GM19452 (cell line): Measurements from ENCODE around the gene SINHCAF.

Experiments used
- ATAC-seq: cut with Tn5 transposase; IDR thresholded peaks from one replicate; pipeline ENCODE4 v1.9.1; 2021; ENCODE audit not compliant: unreplicated experiment

The SINHCAF gene

GRCh38 chr12:31339831-31340622, 14.1 kb upstream of the SINHCAF start:
- ATAC-seq, result no peak

GRCh38 chr12:31337952-31338351, 12.0 kb upstream of the SINHCAF start:
- ATAC-seq, result no peak

DNA sequence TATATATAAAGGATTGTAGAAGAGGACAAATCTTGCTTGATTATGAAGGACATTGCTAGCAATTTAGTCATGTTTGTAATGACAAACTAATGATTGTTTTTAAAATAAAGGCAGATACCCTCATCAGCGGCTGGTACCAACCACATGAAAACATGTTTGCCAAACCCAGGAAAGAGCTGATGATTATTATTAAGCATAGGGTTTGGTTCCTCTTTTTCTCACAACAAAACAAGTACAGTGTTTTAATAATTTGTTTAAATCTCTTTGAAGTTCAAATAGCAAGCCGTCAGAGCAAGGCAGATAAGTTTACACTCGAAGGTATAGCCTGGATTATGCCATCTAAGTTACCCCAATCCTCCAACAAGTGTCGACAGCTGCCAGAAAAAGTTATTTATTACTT, 5.3 kb upstream of the SINHCAF start:
- no peak for ATAC-seq

DNA sequence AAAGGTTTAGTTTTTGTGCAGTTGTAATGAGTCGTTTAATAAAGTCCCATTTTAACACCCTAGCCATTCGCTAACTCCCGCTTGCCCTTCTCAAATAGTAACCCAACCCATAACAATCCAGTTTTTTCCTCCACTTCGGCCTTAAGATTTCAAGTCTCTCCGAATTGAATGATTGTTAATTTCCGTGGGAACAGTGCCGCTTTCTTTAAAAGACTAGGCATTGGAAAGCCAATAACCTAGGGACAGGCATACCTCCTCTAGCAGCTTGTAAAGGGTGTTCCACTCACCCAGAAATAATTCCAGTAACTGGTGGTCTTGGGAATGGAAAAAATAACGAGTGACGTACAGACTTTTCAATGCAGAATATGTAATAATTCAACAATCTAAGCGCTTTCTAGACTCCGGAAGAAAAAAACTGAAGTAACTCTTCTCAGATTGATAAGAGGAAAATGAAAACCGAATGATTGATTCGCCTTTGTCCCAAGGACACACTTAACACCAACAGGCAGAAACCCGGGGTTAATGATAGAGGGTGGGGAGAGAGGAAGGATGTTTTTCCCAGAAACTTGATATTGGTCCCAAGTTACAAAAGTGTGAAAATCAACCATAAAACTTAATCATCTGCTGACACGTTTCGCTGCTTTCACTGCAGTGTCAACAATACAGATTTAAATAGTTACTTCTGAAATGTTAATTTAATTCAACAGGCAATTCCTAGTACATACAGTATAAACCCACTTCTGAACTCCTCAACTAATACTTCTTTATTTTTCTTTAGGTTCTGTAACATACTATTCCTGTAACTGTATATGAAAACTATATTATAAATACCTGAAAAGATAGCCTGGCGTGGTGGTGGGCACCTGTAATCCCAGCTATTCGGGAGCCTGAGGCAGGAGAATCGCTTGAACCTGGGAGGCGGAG, 1.0 kb upstream of the SINHCAF start:
- no peak for ATAC-seq

- no peak for ATAC-seq
Measured at GRCh38 chr12:31325524-31325875, 450 bp downstream of the SINHCAF start.

GRCh38 chr12:31324845-31325523, 966 bp downstream of the SINHCAF start:
- peak; percentile 8 for ATAC-seq

GRCh38 chr12:31324116-31324844, 1.7 kb downstream of the SINHCAF start:
- ATAC-seq, result peak; percentile 34

DNA sequence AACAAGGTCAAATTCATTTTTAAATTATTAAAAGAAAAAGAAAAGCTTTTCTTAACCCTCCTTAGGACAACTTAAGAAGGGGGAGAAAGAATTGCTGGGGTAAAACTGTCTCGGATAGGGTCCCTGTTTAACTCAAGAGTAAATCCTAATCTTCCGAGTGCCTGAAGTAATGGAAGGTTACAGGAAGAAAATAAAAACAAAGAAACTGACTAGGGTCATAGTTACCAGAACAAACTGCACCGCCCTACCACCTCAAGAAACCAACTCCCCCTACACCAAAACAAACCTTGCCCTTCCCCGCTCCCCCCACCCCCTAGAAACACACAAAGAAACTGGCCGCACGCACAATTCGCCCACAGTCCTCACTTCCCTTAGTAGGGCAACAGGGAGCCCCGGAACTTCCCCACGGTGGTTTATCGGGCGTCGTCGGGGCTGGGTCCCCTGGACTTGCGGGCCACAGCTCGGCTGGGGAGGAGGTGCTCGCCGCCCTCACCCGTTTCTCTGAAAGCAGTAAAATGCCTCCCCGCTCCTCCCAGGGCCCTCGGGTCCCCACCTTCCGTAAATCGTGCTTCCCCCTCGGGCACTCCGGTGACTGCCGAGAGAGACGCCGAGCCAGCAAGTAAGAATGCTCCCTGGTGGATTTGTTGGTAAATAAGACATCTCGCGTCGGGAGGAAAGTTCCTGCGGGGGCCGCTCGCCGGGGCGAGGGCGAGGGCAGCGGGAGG, 2.4 kb downstream of the SINHCAF start:
- peak; percentile 16 for ATAC-seq

DNA sequence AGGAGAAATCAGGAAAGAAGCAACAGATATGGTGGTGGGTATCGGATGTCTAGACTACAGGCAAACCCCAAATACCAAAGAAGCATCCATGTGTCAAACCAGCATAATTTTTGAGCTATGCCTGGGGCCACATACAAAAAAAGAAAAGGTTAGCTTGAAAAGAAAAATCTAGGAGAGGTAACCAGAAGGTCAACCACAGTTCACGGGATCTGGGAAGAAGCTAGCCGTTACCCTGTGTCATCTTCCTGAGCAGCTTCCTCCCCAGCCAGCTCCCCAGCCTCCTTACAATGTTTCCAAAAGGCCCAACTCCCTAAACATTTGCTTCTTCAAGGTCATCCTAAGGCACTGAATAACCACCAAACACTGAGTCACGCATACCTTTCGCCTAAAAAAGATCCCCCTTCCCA, 3.1 kb downstream of the SINHCAF start:
- ATAC-seq, result no peak

GRCh38 chr12:31321897-31322228, 4.1 kb downstream of the SINHCAF start:
- no peak for ATAC-seq

DNA sequence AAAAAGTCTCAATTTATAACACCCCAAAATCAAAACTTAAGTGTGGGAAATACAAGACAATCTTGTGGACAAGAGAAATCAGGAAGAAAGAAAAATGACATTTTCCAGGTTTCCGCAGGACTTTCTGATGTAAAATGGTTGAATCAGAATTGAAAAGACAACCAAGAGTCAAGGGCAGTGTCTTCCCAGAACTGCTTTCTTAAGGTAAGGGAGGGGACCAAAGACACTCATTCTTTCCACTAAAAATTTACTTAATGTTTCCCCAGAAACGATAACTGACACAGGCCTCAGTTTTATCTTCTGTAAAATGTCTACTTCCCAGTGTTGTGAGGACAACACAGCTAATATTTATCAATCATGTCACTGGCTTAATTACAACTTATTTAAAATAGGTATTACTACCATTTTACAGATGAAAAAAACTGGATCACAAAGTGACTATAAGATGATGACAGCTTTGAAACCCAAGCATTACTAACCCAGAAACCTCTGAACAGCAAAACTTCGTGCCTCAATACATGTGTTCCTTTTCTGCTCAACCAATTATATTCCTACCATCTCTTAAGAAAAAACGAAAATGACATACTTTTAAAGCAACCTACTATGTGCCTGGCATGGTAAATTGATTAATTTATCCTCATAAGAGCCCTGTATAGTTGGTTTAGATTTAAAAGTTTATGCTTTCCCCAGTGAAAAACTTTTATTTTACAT, 4.6 kb downstream of the SINHCAF start:
- no peak for ATAC-seq

GRCh38 chr12:31318657-31319269, 7.2 kb downstream of the SINHCAF start:
- ATAC-seq, result no peak

DNA sequence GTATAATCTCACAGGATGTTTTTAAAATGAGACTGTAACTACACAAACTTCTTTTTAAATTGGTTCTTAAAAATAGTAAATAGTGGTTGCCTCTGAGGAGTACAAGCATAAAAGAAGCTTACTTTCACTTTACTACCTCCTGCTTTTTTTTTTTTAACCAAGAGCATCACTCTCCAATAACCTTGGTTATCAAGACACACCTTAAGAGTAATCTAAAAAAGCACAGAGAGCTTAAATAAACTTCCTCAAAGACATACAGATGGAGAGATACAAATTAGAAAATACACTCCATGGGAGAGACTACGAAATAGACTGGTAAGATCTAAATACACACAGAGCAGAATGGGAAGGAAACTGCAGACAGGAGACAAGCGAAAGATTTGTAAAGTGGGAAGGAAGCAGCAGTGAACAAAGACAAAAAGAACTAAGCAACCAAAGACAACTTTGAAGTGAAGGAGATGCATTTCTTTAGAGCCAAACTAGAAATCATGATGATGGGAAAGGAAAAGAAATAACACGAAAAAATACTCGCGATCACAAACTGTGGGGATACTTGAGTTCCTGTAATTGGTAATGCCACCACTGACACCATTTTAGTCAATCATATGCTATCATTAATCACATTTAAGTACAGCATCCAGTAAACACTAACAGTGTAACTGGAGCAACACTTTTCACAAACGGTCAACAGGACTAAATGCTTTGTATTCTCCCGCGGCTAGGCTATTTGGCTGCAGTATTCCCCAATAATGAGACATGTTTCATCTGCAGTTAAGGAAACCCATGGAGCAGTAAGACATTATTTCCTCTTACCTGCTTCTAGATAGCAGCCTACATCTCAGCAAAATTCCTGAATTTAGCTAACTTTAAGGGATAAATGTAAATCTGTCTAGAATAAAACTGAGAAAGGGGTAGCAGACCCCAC, 8.2 kb downstream of the SINHCAF start:
- no peak for ATAC-seq

- no peak for ATAC-seq
Measured at GRCh38 chr12:31316891-31317290, 9.1 kb downstream of the SINHCAF start.

DNA sequence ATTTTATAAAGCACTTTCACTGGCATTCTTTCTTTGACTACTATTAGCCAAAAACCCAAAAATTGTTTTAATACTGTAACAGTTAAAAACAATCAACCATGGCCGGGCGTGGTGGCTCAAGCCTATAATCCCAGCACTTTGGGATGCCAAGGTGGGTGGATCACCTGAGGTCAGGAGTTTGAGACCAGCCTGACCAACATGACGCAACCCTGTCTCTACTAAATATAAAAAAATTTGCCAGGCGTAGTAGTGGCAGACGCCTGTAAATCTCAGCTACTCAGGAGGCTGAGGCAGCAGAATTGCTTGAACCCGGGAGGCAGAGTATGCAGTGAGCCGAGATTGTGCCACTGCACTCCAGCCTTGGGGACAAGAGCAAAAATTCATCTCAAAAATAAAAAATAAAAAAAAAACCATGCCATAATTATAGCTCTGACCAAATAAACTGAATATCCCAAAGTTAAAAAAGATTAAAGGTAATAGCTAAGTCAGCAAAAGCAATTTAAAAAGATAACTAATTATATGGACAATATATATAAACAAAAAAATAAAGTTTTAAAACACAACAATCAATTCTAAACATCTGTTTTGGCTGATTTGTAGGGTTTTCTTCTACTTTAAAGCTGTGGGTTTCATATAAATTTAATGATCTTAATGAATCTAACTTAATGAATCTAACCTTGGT, 10.0 kb downstream of the SINHCAF start:
- no peak for ATAC-seq

- ATAC-seq, result no peak
Measured at GRCh38 chr12:31315044-31315715, 10.8 kb downstream of the SINHCAF start.

GRCh38 chr12:31312431-31312830, 13.5 kb downstream of the SINHCAF start:
- ATAC-seq, result no peak
